Sigmoid colon (tissue), 4 donors: ENCODE measurements around the gene ALG12.

Experiments
- CTCF ChIP-seq, 4 experiments: fragments of 450-650 bp in 3 of 4; fragments of 200-600 bp in 1 of 4; IDR thresholded peaks; one replicate each; pipeline ENCODE4 v1.5.1; 2016 to 2019; ENCODE audit warnings: antibody characterized with exemption in 4 of 4, mild to moderate bottlenecking in 3 of 4, moderate library complexity in 2 of 4
- EP300 ChIP-seq, 4 donors: sonication (generic); formaldehyde crosslinking; IDR thresholded peaks; one replicate each; pipeline ENCODE4 v1.6.1; 2017; ENCODE audit warnings: antibody characterized with exemption in 4 of 4

- TF ChIP-seq CTCF (IDR thresholded peaks at IDR 0.05) = no peak
- TF ChIP-seq EP300 (IDR thresholded peaks at IDR 0.05) = no peak
Observed at GRCh38 chr22:49871482-49871881, 46.8 kb downstream of the ALG12 start.
